HepG2 (cell line): ENCODE data around the gene ARFGAP1. TPM values are rescaled to one million over a fixed set of nuclear protein-coding genes. Genes with fewer than 3 reads are reported as not detected.

Source experiments
- BORCS8-MEF2B ChIP-seq: sonication (generic); formaldehyde crosslinking; IDR thresholded peaks from 2 replicates; pipeline ENCODE4 v1.8.0; 2022; ENCODE audit warnings: mild to moderate bottlenecking, missing genetic modification reagents
- CTCF ChIP-seq: sonication (generic); formaldehyde crosslinking; IDR thresholded peaks from 2 replicates; pipeline ENCODE4 v1.5.0; 2020; ENCODE audit warnings: mild to moderate bottlenecking, missing genetic modification reagents, moderate library complexity
- GABPB1 ChIP-seq: IDR thresholded peaks from 2 replicates; pipeline ENCODE4 v1.6.1; 2016; ENCODE audit warnings: mild to moderate bottlenecking, missing genetic modification reagents, moderate library complexity, missing compliant biosample characterization
- HES4 ChIP-seq: sonication (generic); formaldehyde crosslinking; IDR thresholded peaks from 2 replicates; pipeline ENCODE4 v1.9.0; 2021; ENCODE audit warnings: mild to moderate bottlenecking, missing genetic modification reagents, borderline replicate concordance
- HNRNPL ChIP-seq: fragments of 200-400 bp; formaldehyde crosslinking; IDR thresholded peaks from 2 replicates; pipeline ENCODE4 v1.6.1; 2017; ENCODE audit warnings: mild to moderate bottlenecking, low read depth, low read length
- MZF1 ChIP-seq: sonication (generic); formaldehyde crosslinking; IDR thresholded peaks from 2 replicates; pipeline ENCODE4 v1.8.1; 2023; ENCODE audit warnings: mild to moderate bottlenecking, missing genetic modification reagents, borderline replicate concordance
- NFAT5 ChIP-seq: sonication (generic); formaldehyde crosslinking; IDR thresholded peaks from 2 replicates; pipeline ENCODE4 v1.4.0; 2020; ENCODE audit warnings: missing genetic modification reagents
- NONO ChIP-seq, 2 experiments: fragments of 450-650 bp in 1 of 2; sonication (generic) in 1 of 2; formaldehyde crosslinking in 1 of 2; IDR thresholded peaks in 1 of 2; conservative IDR thresholded peaks in 1 of 2; 2 replicates each; pipeline versions ENCODE4 v1.6.1 to v1.8.0; 2017 to 2022; ENCODE audit warnings: mild to moderate bottlenecking in 1 of 2, missing genetic modification reagents in 1 of 2, moderate library complexity in 1 of 2
- NRL ChIP-seq: sonication (generic); formaldehyde crosslinking; IDR thresholded peaks from 2 replicates; pipeline ENCODE4 v1.5.0; 2020; ENCODE audit warnings: missing genetic modification reagents, mild to moderate bottlenecking, moderate library complexity, borderline replicate concordance
- POLR2A ChIP-seq, 2 experiments: IDR thresholded peaks; 2 replicates each; pipeline ENCODE4 v1.6.1; 2011; ENCODE audit warnings: low read depth in 2 of 2, low read length in 2 of 2, mild to moderate bottlenecking in 1 of 2, moderate library complexity in 1 of 2; ENCODE audit not compliant: insufficient read depth in 1 of 2
- POLR2AphosphoS2 ChIP-seq: IDR thresholded peaks from 2 replicates; pipeline ENCODE4 v1.6.1; 2011; ENCODE audit warnings: low read depth, low read length, improper control_type of control experiment
- RAD21 ChIP-seq: fragments of 450-650 bp; formaldehyde crosslinking; IDR thresholded peaks from 2 replicates; pipeline ENCODE4 v1.5.0; 2020; ENCODE audit warnings: mild to moderate bottlenecking
- RFX3 ChIP-seq: IDR thresholded peaks from 2 replicates; pipeline ENCODE4 v1.6.1; 2016; ENCODE audit warnings: missing biosample characterization, missing genetic modification reagents
- TEAD3 ChIP-seq: optimal IDR thresholded peaks from 2 replicates; pipeline ENCODE3; 2016; ENCODE audit warnings: borderline replicate concordance
- ZNF225 ChIP-seq: sonication (generic); formaldehyde crosslinking; IDR thresholded peaks from 2 replicates; pipeline ENCODE4 v1.4.0; 2020; ENCODE audit warnings: mild to moderate bottlenecking, missing genetic modification reagents
- ZNF572 ChIP-seq: sonication (generic); formaldehyde crosslinking; IDR thresholded peaks from 2 replicates; pipeline ENCODE4 v1.5.1; 2020; ENCODE audit warnings: mild to moderate bottlenecking, missing genetic modification reagents
- ZNF768 ChIP-seq: sonication (generic); formaldehyde crosslinking; IDR thresholded peaks from 2 replicates; pipeline ENCODE4 v1.4.0; 2020; ENCODE audit warnings: missing genetic modification reagents
- polyA plus RNA-seq, 8 experiments: library from polyadenylated mRNA; depleted of rRNA in 3 of 8; stranded (reverse) in 7 of 8; unstranded in 1 of 8; fragments of >200 nt; fragmentation: Illumina TruSeq in 4 of 8; extraction: Trizol in 4 of 8; gene quantifications; 2 replicates each; pipeline versions ENCODE4 v1.2.1 to v1.2.3, GENCODE V29; 2011 to 2016; ENCODE audit warnings: low read depth in 4 of 8, missing spikeins in 1 of 8, mixed read lengths in 1 of 8; ENCODE audit not compliant: insufficient read depth in 1 of 8
- total RNA-seq, 5 experiments: library from RNA; depleted of rRNA; stranded (reverse); fragments of >200 nt; fragmentation: Illumina TruSeq; extraction: Trizol; gene quantifications; 2 replicates each; pipeline ENCODE4 v1.2.3, GENCODE V29; 2016; ENCODE audit warnings: low read depth in 1 of 5
- TF ChIP-seq, protein P1 (sequence below): sonication (generic); formaldehyde crosslinking; IDR thresholded peaks from 2 replicates; pipeline ENCODE4 v1.9.0; 2021; ENCODE audit warnings: missing genetic modification reagents, borderline replicate concordance
- TF ChIP-seq, protein P2 (sequence below): sonication (generic); formaldehyde crosslinking; IDR thresholded peaks from 2 replicates; pipeline ENCODE4 v1.4.0; 2020; ENCODE audit warnings: missing genetic modification reagents

ARFGAP1 gene
- total and polyA plus RNA-seq, 2 of the 13 experiments (the other 11 are each of a cell fraction or from before 2014, with no cell fraction given): 132 TPM

GRCh38 chr20:63280929-63281545 is 8.4 kb downstream of the ARFGAP1 start (continued):
- TF ChIP-seq NFAT5 (CRISPR knock-in tag): no peak
- 0 out of 2 replicates have a peak, but pooled peaks have one; percentile 50 for TF ChIP-seq HNRNPL
- no peak for TF ChIP-seq TEAD3 (CRISPR knock-in tag)
- TF ChIP-seq POLR2A (IDR thresholded peaks at IDR 0.05; ENCODE audit: insufficient read depth in 1 of 2, low read depth in 2 of 2, low read length in 2 of 2): peak in 1 of 2 experiments; percentile 49; a peak in 2 of 4 replicates
- TF ChIP-seq GABPB1: peak; percentile 12; the same call in 1 of the 2 replicates
- TF ChIP-seq RAD21 (CRISPR knock-in tag): peak; percentile 52; the same call in 1 of the 2 replicates
- TF ChIP-seq RFX3: no peak
- no peak for TF ChIP-seq NONO (IDR thresholded peaks at IDR 0.05)
- 0 out of 2 replicates have a peak, but pooled peaks have one; percentile 39 for TF ChIP-seq NONO (CRISPR knock-in tag; conservative IDR thresholded peaks at IDR 0.05)
- TF ChIP-seq MZF1: 0 out of 2 replicates have a peak, but pooled peaks have one; percentile 32
- peak; percentile 61; the same call in 1 of the 2 replicates for TF ChIP-seq ZNF572 (CRISPR knock-in tag)
- TF ChIP-seq ZNF225 (CRISPR knock-in tag): 0 out of 2 replicates have a peak, but pooled peaks have one; percentile 52
- TF ChIP-seq, protein P1, sequence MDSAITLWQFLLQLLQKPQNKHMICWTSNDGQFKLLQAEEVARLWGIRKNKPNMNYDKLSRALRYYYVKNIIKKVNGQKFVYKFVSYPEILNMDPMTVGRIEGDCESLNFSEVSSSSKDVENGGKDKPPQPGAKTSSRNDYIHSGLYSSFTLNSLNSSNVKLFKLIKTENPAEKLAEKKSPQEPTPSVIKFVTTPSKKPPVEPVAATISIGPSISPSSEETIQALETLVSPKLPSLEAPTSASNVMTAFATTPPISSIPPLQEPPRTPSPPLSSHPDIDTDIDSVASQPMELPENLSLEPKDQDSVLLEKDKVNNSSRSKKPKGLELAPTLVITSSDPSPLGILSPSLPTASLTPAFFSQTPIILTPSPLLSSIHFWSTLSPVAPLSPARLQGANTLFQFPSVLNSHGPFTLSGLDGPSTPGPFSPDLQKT (CRISPR knock-in tag): 0 out of 2 replicates have a peak, but pooled peaks have one; percentile 11
- TF ChIP-seq NRL (CRISPR knock-in tag): 0 out of 2 replicates have a peak, but pooled peaks have one; percentile 66
- peak; percentile 88; the same call in 1 of the 2 replicates for TF ChIP-seq POLR2AphosphoS2
- TF ChIP-seq, protein P2, sequence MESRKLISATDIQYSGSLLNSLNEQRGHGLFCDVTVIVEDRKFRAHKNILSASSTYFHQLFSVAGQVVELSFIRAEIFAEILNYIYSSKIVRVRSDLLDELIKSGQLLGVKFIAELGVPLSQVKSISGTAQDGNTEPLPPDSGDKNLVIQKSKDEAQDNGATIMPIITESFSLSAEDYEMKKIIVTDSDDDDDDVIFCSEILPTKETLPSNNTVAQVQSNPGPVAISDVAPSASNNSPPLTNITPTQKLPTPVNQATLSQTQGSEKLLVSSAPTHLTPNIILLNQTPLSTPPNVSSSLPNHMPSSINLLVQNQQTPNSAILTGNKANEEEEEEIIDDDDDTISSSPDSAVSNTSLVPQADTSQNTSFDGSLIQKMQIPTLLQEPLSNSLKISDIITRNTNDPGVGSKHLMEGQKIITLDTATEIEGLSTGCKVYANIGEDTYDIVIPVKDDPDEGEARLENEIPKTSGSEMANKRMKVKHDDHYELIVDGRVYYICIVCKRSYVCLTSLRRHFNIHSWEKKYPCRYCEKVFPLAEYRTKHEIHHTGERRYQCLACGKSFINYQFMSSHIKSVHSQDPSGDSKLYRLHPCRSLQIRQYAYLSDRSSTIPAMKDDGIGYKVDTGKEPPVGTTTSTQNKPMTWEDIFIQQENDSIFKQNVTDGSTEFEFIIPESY (CRISPR knock-in tag): 0 out of 2 replicates have a peak, but pooled peaks have one; percentile 7
- 0 out of 2 replicates have a peak, but pooled peaks have one; percentile 34 for TF ChIP-seq HES4
- TF ChIP-seq BORCS8-MEF2B (CRISPR knock-in tag): 0 out of 2 replicates have a peak, but pooled peaks have one; percentile 39
- peak; percentile 65 for TF ChIP-seq CTCF
- peak; percentile 21; the same call in 1 of the 2 replicates for TF ChIP-seq ZNF768
